Upper lobe of left lung (tissue), 4 donors: ENCODE measurements around the gene ADAMTSL2.

Experiments used
- EP300 ChIP-seq, 4 donors: sonication (generic); formaldehyde crosslinking; IDR thresholded peaks; one replicate each; pipeline ENCODE4 v1.5.1; 2017; ENCODE audit warnings: antibody characterized with exemption in 4 of 4, control low read depth in 2 of 4
- POLR2A ChIP-seq, 4 donors: fragments of 450-650 bp; IDR thresholded peaks; one replicate each; pipeline ENCODE4 v1.5.1; 2016 to 2017; ENCODE audit warnings: antibody characterized with exemption in 4 of 4, mild to moderate bottlenecking in 2 of 4
- POLR2AphosphoS5 ChIP-seq, 2 donors: sonication (generic); formaldehyde crosslinking; IDR thresholded peaks; one replicate each; pipeline ENCODE4 v1.5.1; 2017; ENCODE audit warnings: antibody characterized with exemption in 2 of 2
- TF ChIP-seq, protein P1 (sequence below), 6 experiments: fragments of 450-650 bp in 4 of 6; fragments of 200-600 bp in 2 of 6; sonication (generic) in 2 of 6; IDR thresholded peaks; one replicate each; pipeline ENCODE4 v1.5.1; 2016 to 2019; ENCODE audit warnings: antibody characterized with exemption in 6 of 6

DNA sequence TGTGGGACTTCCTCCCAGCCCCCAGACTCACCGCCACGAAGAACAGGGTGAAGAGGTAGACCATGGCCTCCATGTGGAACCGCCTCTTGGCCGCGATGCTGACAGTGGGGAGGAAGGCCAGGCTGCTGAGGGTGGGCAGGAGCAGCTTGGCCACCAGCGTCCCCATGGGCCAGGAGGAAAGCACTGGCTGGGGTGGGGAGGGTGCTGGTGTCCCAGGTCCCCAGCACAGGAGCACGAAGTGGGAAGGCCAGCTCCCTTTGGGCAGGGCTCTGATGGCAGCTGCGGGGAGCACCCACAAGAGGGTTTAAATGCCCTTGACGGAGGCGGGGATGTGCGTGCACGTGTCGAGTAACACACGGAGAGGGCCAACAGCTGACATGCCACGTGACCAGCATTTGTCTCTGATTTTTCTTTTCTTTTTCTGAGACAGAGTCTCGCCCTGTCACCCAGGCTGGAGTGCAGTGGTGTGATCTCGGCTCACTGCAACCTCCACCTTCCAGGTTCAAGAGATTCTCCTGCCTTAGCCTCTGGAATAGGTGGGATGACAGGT is 9.8 kb upstream of the ADAMTSL2 start, which contains the start of gene MYMK:
- TF ChIP-seq, protein P1, sequence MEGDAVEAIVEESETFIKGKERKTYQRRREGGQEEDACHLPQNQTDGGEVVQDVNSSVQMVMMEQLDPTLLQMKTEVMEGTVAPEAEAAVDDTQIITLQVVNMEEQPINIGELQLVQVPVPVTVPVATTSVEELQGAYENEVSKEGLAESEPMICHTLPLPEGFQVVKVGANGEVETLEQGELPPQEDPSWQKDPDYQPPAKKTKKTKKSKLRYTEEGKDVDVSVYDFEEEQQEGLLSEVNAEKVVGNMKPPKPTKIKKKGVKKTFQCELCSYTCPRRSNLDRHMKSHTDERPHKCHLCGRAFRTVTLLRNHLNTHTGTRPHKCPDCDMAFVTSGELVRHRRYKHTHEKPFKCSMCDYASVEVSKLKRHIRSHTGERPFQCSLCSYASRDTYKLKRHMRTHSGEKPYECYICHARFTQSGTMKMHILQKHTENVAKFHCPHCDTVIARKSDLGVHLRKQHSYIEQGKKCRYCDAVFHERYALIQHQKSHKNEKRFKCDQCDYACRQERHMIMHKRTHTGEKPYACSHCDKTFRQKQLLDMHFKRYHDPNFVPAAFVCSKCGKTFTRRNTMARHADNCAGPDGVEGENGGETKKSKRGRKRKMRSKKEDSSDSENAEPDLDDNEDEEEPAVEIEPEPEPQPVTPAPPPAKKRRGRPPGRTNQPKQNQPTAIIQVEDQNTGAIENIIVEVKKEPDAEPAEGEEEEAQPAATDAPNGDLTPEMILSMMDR (IDR thresholded peaks at IDR 0.05) = no peak
- TF ChIP-seq POLR2AphosphoS5 (IDR thresholded peaks at IDR 0.05) = no peak
- TF ChIP-seq EP300 (IDR thresholded peaks at IDR 0.05) = no peak
- TF ChIP-seq POLR2A (IDR thresholded peaks at IDR 0.05) = no peak
